ENCODE data around the gene TOPAZ1. TPM values are rescaled to one million over a fixed set of nuclear protein-coding genes. Genes with fewer than 3 reads are reported as not detected.

Gene TOPAZ1
- total and polyA plus RNA-seq, 8 donors: not detected

DNA sequence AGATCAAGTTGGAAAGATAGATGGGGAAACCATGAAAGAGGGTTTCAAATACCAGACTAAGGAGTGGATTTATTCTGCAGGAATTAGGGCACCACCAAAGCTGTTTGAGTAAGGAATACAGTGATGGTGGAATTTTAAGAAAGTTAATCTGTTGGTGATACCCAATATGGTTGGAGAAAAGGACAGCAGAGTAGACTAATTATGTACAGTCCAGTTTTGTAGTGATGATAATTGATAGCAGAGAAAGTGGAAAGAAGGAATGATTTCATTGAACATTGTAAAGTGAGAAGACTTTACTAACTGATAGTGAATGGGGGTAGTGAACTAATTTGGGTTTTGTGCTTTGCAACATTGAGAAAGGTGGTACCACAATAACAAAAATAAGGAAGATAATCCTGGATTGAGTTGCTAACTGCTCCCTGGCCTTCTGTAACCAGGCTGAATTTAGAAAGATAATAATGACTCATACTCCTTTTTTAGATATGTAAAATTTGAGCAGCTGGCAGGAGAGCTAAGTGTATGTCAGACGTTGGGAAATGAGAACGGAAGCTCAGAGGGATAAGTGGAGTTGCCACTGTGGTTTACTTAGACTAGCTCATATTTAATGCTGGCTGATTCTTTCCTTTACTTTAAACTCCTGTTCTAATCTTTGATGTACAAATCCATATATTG is 113.8 kb downstream of the TOPAZ1 start:
- Histone ChIP-seq H3K27ac (peak overlapping the region in 3 of 5 donors; percentile 27 to 64 (median 38)), H3K27me3 (no peaks in the 10 kb centered on the region), H3K9me3 (no peaks in the 10 kb centered on the region), H3K4me3 (no peak overlapping the region), H3K36me3 (peaks cover 0 to 20% (median 16%) of the 10 kb centered on the region in 4 donors), H3K4me1 (peaks cover 0 to 27% (median 14%) of the 10 kb centered on the region in 4 donors)
- peak in 1 of 2 donors; percentile 67 for DNase-seq
- intact Hi-C loops (cut with DNase I; ENCODE audit: low total_unique reads): no loop called here
- 13 to 33% (median 23%) methylated on average over 2 of the region's 2 CpGs for WGBS, 5 donors
- TF ChIP-seq, protein P1, sequence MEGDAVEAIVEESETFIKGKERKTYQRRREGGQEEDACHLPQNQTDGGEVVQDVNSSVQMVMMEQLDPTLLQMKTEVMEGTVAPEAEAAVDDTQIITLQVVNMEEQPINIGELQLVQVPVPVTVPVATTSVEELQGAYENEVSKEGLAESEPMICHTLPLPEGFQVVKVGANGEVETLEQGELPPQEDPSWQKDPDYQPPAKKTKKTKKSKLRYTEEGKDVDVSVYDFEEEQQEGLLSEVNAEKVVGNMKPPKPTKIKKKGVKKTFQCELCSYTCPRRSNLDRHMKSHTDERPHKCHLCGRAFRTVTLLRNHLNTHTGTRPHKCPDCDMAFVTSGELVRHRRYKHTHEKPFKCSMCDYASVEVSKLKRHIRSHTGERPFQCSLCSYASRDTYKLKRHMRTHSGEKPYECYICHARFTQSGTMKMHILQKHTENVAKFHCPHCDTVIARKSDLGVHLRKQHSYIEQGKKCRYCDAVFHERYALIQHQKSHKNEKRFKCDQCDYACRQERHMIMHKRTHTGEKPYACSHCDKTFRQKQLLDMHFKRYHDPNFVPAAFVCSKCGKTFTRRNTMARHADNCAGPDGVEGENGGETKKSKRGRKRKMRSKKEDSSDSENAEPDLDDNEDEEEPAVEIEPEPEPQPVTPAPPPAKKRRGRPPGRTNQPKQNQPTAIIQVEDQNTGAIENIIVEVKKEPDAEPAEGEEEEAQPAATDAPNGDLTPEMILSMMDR (IDR thresholded peaks at IDR 0.05): no peak
- peak in 2 of 3 donors; percentile 71 to 76 for TF ChIP-seq POLR2AphosphoS5 (IDR thresholded peaks at IDR 0.05)

DNA sequence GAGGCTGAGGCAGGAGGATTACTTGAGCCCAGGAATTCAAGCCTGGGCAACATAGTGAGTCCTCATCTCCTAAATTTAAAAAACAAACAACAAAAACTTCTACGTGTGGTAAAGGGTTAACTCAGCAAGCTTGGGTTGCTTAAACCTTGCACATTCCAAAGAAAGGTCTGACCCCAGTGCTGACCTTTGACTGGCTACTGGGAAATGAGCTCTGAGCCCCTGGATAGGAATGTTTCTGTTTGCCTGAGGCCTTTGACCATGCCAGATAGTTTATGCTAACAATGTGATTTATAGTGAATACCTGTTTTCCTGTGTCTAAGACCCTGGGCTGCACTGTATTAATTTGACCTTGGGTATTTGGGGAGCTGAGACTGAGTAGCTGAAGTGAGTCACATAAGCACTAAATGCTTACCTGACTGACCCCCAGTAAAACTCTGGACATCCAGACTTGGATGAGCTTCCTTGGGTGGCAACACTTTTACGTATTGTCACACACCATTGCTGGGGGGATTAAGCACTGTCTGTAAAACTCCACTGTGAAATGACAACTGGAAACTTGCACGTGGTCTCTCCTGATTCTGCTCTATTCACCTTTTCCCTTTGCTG is 117.6 kb downstream of the TOPAZ1 start:
- Histone ChIP-seq H3K4me3 (no peak overlapping the region), H3K4me1 (peaks cover 0 to 40% (median 20%) of the 10 kb centered on the region in 4 donors), H3K9me3 (no peaks in the 10 kb centered on the region), H3K36me3 (peaks cover 0 to 22% (median 19%) of the 10 kb centered on the region in 4 donors), H3K27me3 (no peaks in the 10 kb centered on the region), H3K27ac (no peak overlapping the region)
- TF ChIP-seq, protein P1 (IDR thresholded peaks at IDR 0.05): no peak
- no peak for TF ChIP-seq POLR2A (IDR thresholded peaks at IDR 0.05)
- no peak for TF ChIP-seq EP300 (IDR thresholded peaks at IDR 0.05)
- no peak for TF ChIP-seq POLR2AphosphoS5 (IDR thresholded peaks at IDR 0.05)
- peak in 1 of 2 donors; percentile 6 for DNase-seq
- intact Hi-C loops (cut with DNase I; ENCODE audit: low total_unique reads): no loop called here
- WGBS, 5 donors: 49 to 63% (median 58%) methylated on average over 3 of the region's 3 CpGs

GRCh38 chr3:44363591-44363990 is 121.9 kb downstream of the TOPAZ1 start:
- H3K4me1 ChIP-seq: peaks cover 0 to 27% (median 10%) of the 10 kb centered on the region in 4 donors
- no peaks in the 10 kb centered on the region for H3K9me3 ChIP-seq
- H3K27ac ChIP-seq: peak overlapping the region in 1 of 5 donors; percentile 41
- peak in 1 of 2 donors; percentile 51 for DNase-seq
- peaks cover 4 to 35% (median 28%) of the 10 kb centered on the region in 4 donors for H3K36me3 ChIP-seq
- H3K27me3 ChIP-seq: no peaks in the 10 kb centered on the region
- WGBS, 5 donors: 26 to 56% (median 49%) methylated on average over 1 to 2 of the region's 2 CpGs
- no peak overlapping the region for H3K4me3 ChIP-seq
- TF ChIP-seq EP300 (IDR thresholded peaks at IDR 0.05) (no peak), POLR2A (IDR thresholded peaks at IDR 0.05) (no peak), POLR2AphosphoS5 (IDR thresholded peaks at IDR 0.05) (no peak)
- TF ChIP-seq, protein P1 (IDR thresholded peaks at IDR 0.05): no peak
- intact Hi-C loops (cut with DNase I; ENCODE audit: low total_unique reads): no loop called here

GRCh38 chr3:44365952-44366351 is 124.3 kb downstream of the TOPAZ1 start:
- 83 to 100% (median 96%) methylated on average over 1 of the region's 1 CpG for WGBS, 5 donors
- H3K4me3 ChIP-seq: no peak overlapping the region
- no peaks in the 10 kb centered on the region for H3K27me3 ChIP-seq
- H3K27ac ChIP-seq: no peak overlapping the region
- DNase-seq: no peak
- peaks cover 0 to 18% (median 5%) of the 10 kb centered on the region in 4 donors for H3K4me1 ChIP-seq
- H3K36me3 ChIP-seq: peaks cover 4 to 40% (median 29%) of the 10 kb centered on the region in 4 donors
- intact Hi-C loops (cut with DNase I; ENCODE audit: low total_unique reads): no loop called here
- TF ChIP-seq POLR2A (IDR thresholded peaks at IDR 0.05): no peak
- TF ChIP-seq, protein P1 (IDR thresholded peaks at IDR 0.05): no peak
- TF ChIP-seq POLR2AphosphoS5 (IDR thresholded peaks at IDR 0.05): no peak
- no peak for TF ChIP-seq EP300 (IDR thresholded peaks at IDR 0.05)
- no peaks in the 10 kb centered on the region for H3K9me3 ChIP-seq

All from stomach (tissue), 9 donors.